Neuronal stem cell (in vitro differentiated cells): Measurements from ENCODE around the gene CLIP4.

Experiments used
- DNase-seq: peaks from one replicate; pipeline ENCODE4 v3.0.0-alpha.2; 2013; ENCODE audit warnings: low spot score
- H2AFZ ChIP-seq: one replicate; pipeline ENCODE4 v1.6.1; 2013; ENCODE audit warnings: mild to moderate bottlenecking, low read length, inconsistent platforms
- H2AK5ac ChIP-seq: 2 replicates; pipeline ENCODE4 v1.6.1; 2013; ENCODE audit warnings: low read depth, mild to moderate bottlenecking, inconsistent platforms, low read length, moderate library complexity, mixed read lengths
- H2BK120ac ChIP-seq: 2 replicates; pipeline ENCODE4 v1.6.1; 2013; ENCODE audit warnings: low read depth, mild to moderate bottlenecking, inconsistent platforms, low read length, moderate library complexity, mixed read lengths
- H2BK12ac ChIP-seq: one replicate; pipeline ENCODE4 v1.6.1; 2013; ENCODE audit warnings: low read length, inconsistent platforms
- H2BK15ac ChIP-seq: 2 replicates; pipeline ENCODE4 v1.6.1; 2013; ENCODE audit warnings: mild to moderate bottlenecking, low read length, inconsistent platforms, mixed read lengths
- H2BK5ac ChIP-seq: one replicate; pipeline ENCODE4 v1.6.1; 2013; ENCODE audit warnings: inconsistent platforms, mild to moderate bottlenecking, low read length, moderate library complexity
- H3K14ac ChIP-seq: one replicate; pipeline ENCODE4 v1.6.1; 2013; ENCODE audit warnings: low read length, inconsistent platforms
- H3K18ac ChIP-seq: 2 replicates; pipeline ENCODE4 v1.6.1; 2013; ENCODE audit warnings: low read length, inconsistent platforms
- H3K23ac ChIP-seq: 2 replicates; pipeline ENCODE4 v1.6.1; 2013; ENCODE audit warnings: low read depth, mild to moderate bottlenecking, mixed read lengths, low read length, inconsistent platforms; ENCODE audit not compliant: poor library complexity
- H3K27ac ChIP-seq: replicated peaks from 3 replicates; pipeline ENCODE4 v1.5.1; 2013; ENCODE audit warnings: low read length, inconsistent platforms
- H3K27me3 ChIP-seq, 3 experiments: 2 replicates each; pipeline ENCODE4 v1.6.1; 2013; ENCODE audit warnings: low read length in 3 of 3, mild to moderate bottlenecking in 2 of 3, inconsistent platforms in 1 of 3, low read depth in 1 of 3, mixed read lengths in 1 of 3, moderate library complexity in 1 of 3; ENCODE audit not compliant: control insufficient read depth in 3 of 3, insufficient read depth in 3 of 3
- H3K36me3 ChIP-seq, 2 donors: replicated peaks in 1 of 2; 2 replicates each; pipeline ENCODE4 v1.6.1; 2013; ENCODE audit warnings: low read length in 2 of 2; ENCODE audit not compliant: control insufficient read depth in 2 of 2, insufficient read depth in 2 of 2
- H3K4ac ChIP-seq: 2 replicates; pipeline ENCODE4 v1.6.1; 2013; ENCODE audit warnings: inconsistent platforms, mild to moderate bottlenecking, low read length, moderate library complexity
- H3K4me1 ChIP-seq, 2 donors: 1 replicate in 1 of 2; 2 replicates in 1 of 2; pipeline ENCODE4 v1.6.1; 2013; ENCODE audit warnings: low read length in 2 of 2, low read depth in 1 of 2; ENCODE audit not compliant: control insufficient read depth in 2 of 2, insufficient read depth in 1 of 2
- H3K4me2 ChIP-seq: one replicate; pipeline ENCODE4 v1.6.1; 2013; ENCODE audit warnings: mild to moderate bottlenecking, low read length, inconsistent platforms; ENCODE audit not compliant: insufficient read depth, poor library complexity, severe bottlenecking
- H3K4me3 ChIP-seq, 2 donors: 2 replicates each; pipeline ENCODE4 v1.5.1; 2013; ENCODE audit warnings: low read length in 2 of 2, mild to moderate bottlenecking in 2 of 2, inconsistent platforms in 1 of 2, moderate library complexity in 1 of 2
- H3K79me1 ChIP-seq: one replicate; pipeline ENCODE4 v1.6.1; 2013; ENCODE audit warnings: low read depth, mild to moderate bottlenecking, inconsistent platforms, low read length, moderate library complexity
- H3K9ac ChIP-seq: one replicate; pipeline ENCODE4 v1.6.1; 2013; ENCODE audit warnings: mild to moderate bottlenecking, low read depth, low read length, inconsistent platforms; ENCODE audit not compliant: poor library complexity
- H3K9me3 ChIP-seq, 2 donors: replicated peaks in 1 of 2; 2 replicates each; pipeline versions ENCODE3 to v1.6.1; 2013; ENCODE audit warnings: low read length in 2 of 2, mild to moderate bottlenecking in 2 of 2, inconsistent platforms in 1 of 2, low read depth in 1 of 2, mixed read lengths in 1 of 2, moderate library complexity in 1 of 2; ENCODE audit not compliant: control insufficient read depth in 2 of 2, insufficient read depth in 1 of 2
- H4K8ac ChIP-seq: one replicate; pipeline ENCODE4 v1.6.1; 2013; ENCODE audit warnings: low read depth, mild to moderate bottlenecking, inconsistent platforms, low read length, moderate library complexity
- H4K91ac ChIP-seq: one replicate; pipeline ENCODE4 v1.6.1; 2013; ENCODE audit warnings: low read length, low read depth, mild to moderate bottlenecking, inconsistent platforms; ENCODE audit not compliant: poor library complexity
- WGBS, 2 donors: extraction: QIAGEN DNeasy Blood & Tissue Kit; methylation state at CpG; one replicate each; pipeline ENCODE4 v1.1.7; 2013; ENCODE audit warnings: missing lambda C conversion rate in 2 of 2, mixed read lengths in 1 of 2; ENCODE audit not compliant: insufficient read length in 2 of 2, insufficient replicate concordance in 1 of 2; ENCODE audit errors: extremely low coverage in 2 of 2; 5-methylcytosine and 5-hydroxymethylcytosine counted together

Gene CLIP4

GRCh38 chr2:29072971-29073725, 42.1 kb upstream of the CLIP4 start:
- Histone ChIP-seq H3K27me3 (peaks cover 0 to 32% (median 0%) of the 10 kb centered on the region in 3 experiments), H2BK12ac (no peak overlapping the region), H3K79me1 (no peaks in the 10 kb centered on the region), H3K4me3 (no peak overlapping the region), H3K4me1 (peaks cover 9 to 12% of the 10 kb centered on the region in 2 donors), H2BK120ac (no peak overlapping the region), H3K4me2 (no peak overlapping the region), H4K8ac (no peak overlapping the region), H3K23ac (no peak overlapping the region), H3K9me3 (peaks cover 0 to 2% of the 10 kb centered on the region in 2 donors), H3K4ac (no peak overlapping the region), H4K91ac (peak overlapping the region; percentile 83), H3K27ac (no peak overlapping the region), H3K9ac (no peak overlapping the region), H2AFZ (no peak overlapping the region), H2BK15ac (peak overlapping the region; percentile 35), H2BK5ac (no peak overlapping the region), H2AK5ac (peak overlapping the region; percentile 67), H3K14ac (no peak overlapping the region), H3K18ac (peak overlapping the region; percentile 68), H3K36me3 (no peaks in the 10 kb centered on the region)
- no peak for DNase-seq
- WGBS, 2 donors, result no CpG with 5 or more reads among the region's 12 CpGs

- H3K4me1 ChIP-seq, result peaks cover 6 to 12% of the 10 kb centered on the region in 2 donors
- no peak overlapping the region for H3K14ac ChIP-seq
- H3K9ac ChIP-seq, result no peak overlapping the region
- H3K4me3 ChIP-seq, result no peak overlapping the region
- H3K4ac ChIP-seq, result no peak overlapping the region
- H2AFZ ChIP-seq, result no peak overlapping the region
- no peak overlapping the region for H2AK5ac ChIP-seq
- H3K36me3 ChIP-seq, result no peaks in the 10 kb centered on the region
- no peak overlapping the region for H2BK12ac ChIP-seq
- H4K91ac ChIP-seq, result no peak overlapping the region
- no CpG with 5 or more reads among the region's 4 CpGs for WGBS, 2 donors
- peaks cover 0 to 2% of the 10 kb centered on the region in 2 donors for H3K9me3 ChIP-seq
- H2BK5ac ChIP-seq, result no peak overlapping the region
- no peaks in the 10 kb centered on the region for H3K79me1 ChIP-seq
- DNase-seq, result no peak
- no peak overlapping the region for H2BK120ac ChIP-seq
- H3K27me3 ChIP-seq, result peaks cover 0 to 32% (median 0%) of the 10 kb centered on the region in 3 experiments
- no peak overlapping the region for H3K27ac ChIP-seq
- no peak overlapping the region for H4K8ac ChIP-seq
- H3K23ac ChIP-seq, result no peak overlapping the region
- no peak overlapping the region for H3K18ac ChIP-seq
- no peak overlapping the region for H2BK15ac ChIP-seq
- H3K4me2 ChIP-seq, result no peak overlapping the region
These were observed 41.3 kb upstream of the CLIP4 start for GRCh38 chr2:29073933-29074332.

DNA sequence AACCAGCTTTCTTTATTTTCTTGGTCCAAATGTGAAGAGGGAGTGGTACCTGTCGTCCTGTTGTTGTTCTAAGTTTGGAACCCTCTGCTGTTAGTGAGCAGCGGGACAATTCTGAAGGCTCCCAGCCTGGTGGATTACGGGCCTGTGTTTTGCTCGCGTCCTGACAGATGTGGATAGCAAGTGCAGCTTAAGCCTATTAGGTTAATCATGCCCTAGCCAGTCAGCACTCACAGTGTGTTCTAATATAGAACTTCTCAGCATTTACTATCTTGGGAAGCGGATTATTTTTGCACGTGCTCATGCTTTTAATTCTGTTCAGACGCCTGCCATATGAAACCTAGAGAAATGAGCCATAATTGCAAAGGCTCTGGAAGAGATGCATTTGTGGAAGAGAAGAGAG, 40.8 kb upstream of the CLIP4 start, which contains the start of gene PCARE:
Gene PCARE (minus strand): TSS at position 113 of the 400 bp plus-strand sequence. CDS start 262 bp downstream, outside the sequence.
- DNase-seq, result no peak
- Histone ChIP-seq H3K4me3 (no peak within 1 kb of the TSS), H3K36me3 (no peaks in the 10 kb centered on the region), H3K4me2 (no peak within 1 kb of the TSS), H2AK5ac (no peak within 1 kb of the TSS), H3K18ac (peak within 1 kb of the TSS; percentile 68), H2BK12ac (no peak within 1 kb of the TSS), H3K9me3 (peaks cover 4% of the 10 kb centered on the region in 2 donors), H3K14ac (no peak within 1 kb of the TSS), H3K27ac (no peak within 1 kb of the TSS), H3K23ac (no peak within 1 kb of the TSS), H2BK5ac (no peak within 1 kb of the TSS), H2AFZ (no peak within 1 kb of the TSS), H4K8ac (no peak within 1 kb of the TSS), H3K27me3 (peaks cover 0 to 32% (median 0%) of the 10 kb centered on the region in 3 experiments), H3K4me1 (peaks cover 6 to 12% of the 10 kb centered on the region in 2 donors), H3K79me1 (no peaks in the 10 kb centered on the region), H4K91ac (no peak within 1 kb of the TSS), H2BK120ac (no peak within 1 kb of the TSS), H2BK15ac (no peak within 1 kb of the TSS), H3K9ac (no peak within 1 kb of the TSS), H3K4ac (no peak within 1 kb of the TSS)
- WGBS, 2 donors, result no CpG with 5 or more reads among the region's 8 CpGs

- H3K27me3 ChIP-seq, result peaks cover 0 to 32% (median 0%) of the 10 kb centered on the region in 3 experiments
- H2BK5ac ChIP-seq, result no peak overlapping the region
- no peak for DNase-seq
- H2AK5ac ChIP-seq, result no peak overlapping the region
- H3K14ac ChIP-seq, result no peak overlapping the region
- H2BK12ac ChIP-seq, result no peak overlapping the region
- no peak overlapping the region for H2BK120ac ChIP-seq
- no peaks in the 10 kb centered on the region for H3K79me1 ChIP-seq
- peak overlapping the region; percentile 57 for H2AFZ ChIP-seq
- H4K8ac ChIP-seq, result no peak overlapping the region
- H3K4me2 ChIP-seq, result no peak overlapping the region
- H3K4me1 ChIP-seq, result peaks cover 6 to 10% of the 10 kb centered on the region in 2 donors
- no peaks in the 10 kb centered on the region for H3K36me3 ChIP-seq
- peak overlapping the region; percentile 79 for H3K18ac ChIP-seq
- peaks cover 9 to 12% of the 10 kb centered on the region in 2 donors for H3K9me3 ChIP-seq
- H3K4ac ChIP-seq, result no peak overlapping the region
- no peak overlapping the region for H2BK15ac ChIP-seq
- WGBS, 2 donors, result no CpG with 5 or more reads among the region's 14 CpGs
- peak overlapping the region; percentile 37 for H3K27ac ChIP-seq
- no peak overlapping the region for H3K4me3 ChIP-seq
- no peak overlapping the region for H3K23ac ChIP-seq
- H3K9ac ChIP-seq, result no peak overlapping the region
- no peak overlapping the region for H4K91ac ChIP-seq
These were observed 39.1 kb upstream of the CLIP4 start for GRCh38 chr2:29075894-29076705.
